Mesenchymal stem cell (in vitro differentiated cells and primary cell): ENCODE data around the gene CENPX.

Experiments used
- DNase-seq: peaks from one replicate; pipeline ENCODE4 v3.0.0-alpha.2; 2013
- H2AFZ ChIP-seq: one replicate; pipeline ENCODE4 v1.6.1; 2013; ENCODE audit warnings: low read depth, mild to moderate bottlenecking, control low read depth, inconsistent platforms, low read length, moderate library complexity
- H2AK5ac ChIP-seq: 2 replicates; pipeline ENCODE4 v1.6.1; 2013; ENCODE audit warnings: low read length, moderate library complexity, mild to moderate bottlenecking, inconsistent platforms; ENCODE audit not compliant: severe bottlenecking
- H2BK120ac ChIP-seq: one replicate; pipeline ENCODE4 v1.6.1; 2013; ENCODE audit warnings: low read depth, mild to moderate bottlenecking, inconsistent platforms, low read length, moderate library complexity
- H2BK12ac ChIP-seq, 2 experiments: one replicate each; pipeline ENCODE4 v1.6.1; 2013; ENCODE audit warnings: inconsistent platforms in 2 of 2, low read length in 2 of 2, mild to moderate bottlenecking in 2 of 2, moderate library complexity in 2 of 2, control low read depth in 1 of 2
- H2BK15ac ChIP-seq: one replicate; pipeline ENCODE4 v1.6.1; 2013; ENCODE audit warnings: mild to moderate bottlenecking, low read depth, inconsistent platforms; ENCODE audit not compliant: poor library complexity, severe bottlenecking
- H2BK5ac ChIP-seq: 2 replicates; pipeline ENCODE4 v1.6.1; 2013; ENCODE audit warnings: low read depth, mild to moderate bottlenecking, low read length, control low read depth, inconsistent platforms; ENCODE audit not compliant: poor library complexity, severe bottlenecking
- H3K14ac ChIP-seq, 2 experiments: one replicate each; pipeline ENCODE4 v1.6.1; 2013; ENCODE audit warnings: inconsistent platforms in 2 of 2, low read length in 2 of 2, control low read depth in 1 of 2, mild to moderate bottlenecking in 1 of 2, moderate library complexity in 1 of 2
- H3K18ac ChIP-seq, 2 experiments: one replicate each; pipeline ENCODE4 v1.6.1; 2013; ENCODE audit warnings: inconsistent platforms in 2 of 2, low read length in 2 of 2, control low read depth in 1 of 2, low read depth in 1 of 2, mild to moderate bottlenecking in 1 of 2
- H3K23ac ChIP-seq, 2 experiments: one replicate each; pipeline ENCODE4 v1.6.1; 2013; ENCODE audit warnings: inconsistent platforms in 2 of 2, low read length in 2 of 2, mild to moderate bottlenecking in 2 of 2, moderate library complexity in 2 of 2, control low read depth in 1 of 2
- H3K27ac ChIP-seq: 2 replicates; pipeline ENCODE4 v1.5.1; 2013; ENCODE audit warnings: mild to moderate bottlenecking, moderate library complexity, low read length, control low read depth, inconsistent platforms; ENCODE audit not compliant: poor library complexity, severe bottlenecking
- H3K27me3 ChIP-seq, 2 experiments: 2 replicates each; pipeline versions ENCODE4 v1.6.1 to v1.7.0; 2013; ENCODE audit warnings: low read length in 2 of 2, mild to moderate bottlenecking in 2 of 2, moderate library complexity in 2 of 2, control low read depth in 1 of 2, inconsistent platforms in 1 of 2; ENCODE audit not compliant: control insufficient read depth in 1 of 2, insufficient read depth in 1 of 2
- H3K36me3 ChIP-seq, 2 experiments: 2 replicates each; pipeline versions ENCODE4 v1.6.1 to v1.7.0; 2013; ENCODE audit warnings: low read length in 2 of 2, control low read depth in 1 of 2, inconsistent platforms in 1 of 2, low read depth in 1 of 2, mild to moderate bottlenecking in 1 of 2; ENCODE audit not compliant: insufficient read depth in 2 of 2, control insufficient read depth in 1 of 2
- H3K4ac ChIP-seq, 2 experiments: one replicate each; pipeline ENCODE4 v1.6.1; 2013; ENCODE audit warnings: inconsistent platforms in 2 of 2, low read length in 2 of 2, mild to moderate bottlenecking in 2 of 2, moderate library complexity in 2 of 2, control low read depth in 1 of 2, low read depth in 1 of 2
- H3K4me1 ChIP-seq: 2 replicates; pipeline ENCODE4 v1.6.1; 2013; ENCODE audit warnings: low read depth, low read length, control low read depth; ENCODE audit not compliant: control insufficient read depth, insufficient read depth
- H3K4me2 ChIP-seq: 2 replicates; pipeline ENCODE4 v1.6.1; 2013; ENCODE audit warnings: low read length, mild to moderate bottlenecking, inconsistent platforms; ENCODE audit not compliant: poor library complexity, severe bottlenecking
- H3K4me3 ChIP-seq, 2 experiments: 2 replicates each; pipeline versions ENCODE4 v1.5.1 to v1.7.0; 2013; ENCODE audit warnings: low read length in 2 of 2, mild to moderate bottlenecking in 2 of 2, control low read depth in 1 of 2, low read depth in 1 of 2; ENCODE audit not compliant: insufficient read depth in 1 of 2
- H3K79me1 ChIP-seq: replicated peaks from 2 replicates; pipeline ENCODE4 v1.6.1; 2013; ENCODE audit warnings: mild to moderate bottlenecking, control low read depth, low read length, inconsistent platforms; ENCODE audit not compliant: poor library complexity, severe bottlenecking
- H3K9ac ChIP-seq: 2 replicates; pipeline ENCODE4 v1.7.0; 2013; ENCODE audit warnings: mild to moderate bottlenecking, low read length, moderate library complexity
- H3K9me3 ChIP-seq: 2 replicates; pipeline ENCODE4 v1.7.0; 2013; ENCODE audit warnings: mild to moderate bottlenecking, low read length; ENCODE audit not compliant: control insufficient read depth
- H4K8ac ChIP-seq: one replicate; pipeline ENCODE4 v1.6.1; 2013; ENCODE audit warnings: inconsistent platforms, mild to moderate bottlenecking, low read length, moderate library complexity
- H4K91ac ChIP-seq: one replicate; pipeline ENCODE4 v1.6.1; 2013; ENCODE audit warnings: mild to moderate bottlenecking, low read length, inconsistent platforms
- WGBS: methylation state at CpG from one replicate; pipeline ENCODE4 v1.1.7; 2013; ENCODE audit warnings: mixed read lengths; 5-methylcytosine and 5-hydroxymethylcytosine counted together

Gene CENPX

GRCh38 chr17:82033359-82034085 lies 10.8 kb upstream of the CENPX start:
- H3K4me3 ChIP-seq, result no peak overlapping the region
- no peak overlapping the region for H3K4ac ChIP-seq
- H3K14ac ChIP-seq, result no peak overlapping the region
- DNase-seq, result no peak
- H3K23ac ChIP-seq, result no peak overlapping the region
- no peak overlapping the region for H2AK5ac ChIP-seq
- H2BK15ac ChIP-seq, result no peak overlapping the region
- peaks cover 15% of the 10 kb centered on the region for H3K79me1 ChIP-seq
- H3K9ac ChIP-seq, result no peak overlapping the region
- H3K27ac ChIP-seq, result no peak overlapping the region
- peaks cover 0 to 12% of the 10 kb centered on the region in 2 experiments for H3K27me3 ChIP-seq
- peaks cover 0 to 40% of the 10 kb centered on the region in 2 experiments for H3K36me3 ChIP-seq
- H3K4me2 ChIP-seq, result no peak overlapping the region
- H2AFZ ChIP-seq, result no peak overlapping the region
- peak overlapping the region; percentile 53 for H4K91ac ChIP-seq
- no peaks in the 10 kb centered on the region for H3K9me3 ChIP-seq
- no peak overlapping the region for H4K8ac ChIP-seq
- H2BK12ac ChIP-seq, result no peak overlapping the region
- no peak overlapping the region for H3K18ac ChIP-seq
- no peak overlapping the region for H2BK5ac ChIP-seq
- H3K4me1 ChIP-seq, result peaks cover 29% of the 10 kb centered on the region
- WGBS, result 95% methylated on average over 37 of the region's 38 CpGs
- H2BK120ac ChIP-seq, result no peak overlapping the region

- Histone ChIP-seq H2AFZ (peak overlapping the region; percentile 62), H3K4ac (peak overlapping the region; percentile 60 to 68), H2AK5ac (no peak overlapping the region), H3K9ac (peak overlapping the region; percentile 38), H3K9me3 (no peaks in the 10 kb centered on the region), H3K36me3 (peaks cover 0 to 55% of the 10 kb centered on the region in 2 experiments), H3K23ac (no peak overlapping the region), H2BK15ac (peak overlapping the region; percentile 84), H3K4me1 (peaks cover 29% of the 10 kb centered on the region), H3K27ac (no peak overlapping the region), H3K14ac (peak overlapping the region in 1 of 2 experiments; percentile 80), H3K4me2 (peak overlapping the region; percentile 94), H4K8ac (peak overlapping the region; percentile 19), H4K91ac (peak overlapping the region; percentile 57), H2BK12ac (no peak overlapping the region), H2BK120ac (peak overlapping the region; percentile 66), H3K79me1 (peaks cover 15% of the 10 kb centered on the region), H3K27me3 (peaks cover 0 to 12% of the 10 kb centered on the region in 2 experiments), H2BK5ac (no peak overlapping the region), H3K4me3 (peak overlapping the region; percentile 64 to 66), H3K18ac (peak overlapping the region; percentile 52 to 78)
- DNase-seq, result peak; percentile 13
- 12% methylated on average over 32 of the region's 59 CpGs for WGBS
Measured at GRCh38 chr17:82031885-82032627, 9.4 kb upstream of the CENPX start.

- peak; percentile 39 for DNase-seq
- Histone ChIP-seq H3K9me3 (no peaks in the 10 kb centered on the region), H3K4me2 (peak within 1 kb of the TSS; percentile 96), H3K9ac (peak within 1 kb of the TSS; percentile 38), H3K4me1 (peaks cover 24% of the 10 kb centered on the region), H3K79me1 (peaks cover 13% of the 10 kb centered on the region), H3K18ac (peak within 1 kb of the TSS; percentile 52 to 78), H3K4me3 (peak within 1 kb of the TSS; percentile 64 to 79), H4K91ac (peak within 1 kb of the TSS; percentile 57), H4K8ac (peak within 1 kb of the TSS; percentile 64), H3K4ac (peak within 1 kb of the TSS; percentile 60 to 68), H2AFZ (peak within 1 kb of the TSS; percentile 88), H3K27me3 (peaks cover 0 to 12% of the 10 kb centered on the region in 2 experiments), H2AK5ac (no peak within 1 kb of the TSS), H2BK5ac (no peak within 1 kb of the TSS), H2BK120ac (peak within 1 kb of the TSS; percentile 67), H2BK12ac (peak within 1 kb of the TSS in 1 of 2 experiments; percentile 86), H3K27ac (no peak within 1 kb of the TSS), H2BK15ac (peak within 1 kb of the TSS; percentile 84), H3K36me3 (peaks cover 0 to 59% of the 10 kb centered on the region in 2 experiments), H3K23ac (no peak within 1 kb of the TSS), H3K14ac (peak within 1 kb of the TSS in 1 of 2 experiments; percentile 80)
- WGBS, result 0% methylated on average over 29 of the region's 96 CpGs
Measured at GRCh38 chr17:82031303-82031884, 8.7 kb upstream of the CENPX start, which contains the start of gene RAC3. Gene RAC3, plus strand, starts transcription at chr17:82031678. Its CDS starts 84 bp downstream, at chr17:82031762.
